SU-DHL-6 (cell line): ENCODE measurements around the gene CDNF.

Source experiments
- H2AFZ ChIP-seq: fragments of 200-600 bp; sonication (generic); 2 replicates; pipeline ENCODE4 v1.6.1; 2014; ENCODE audit warnings: low read depth, mild to moderate bottlenecking, moderate library complexity, mixed read lengths, antibody characterized with exemption, low read length; ENCODE audit not compliant: severe bottlenecking
- H3F3A ChIP-seq: fragments of 200-600 bp; shearing (Covaris generic); 2 replicates; pipeline ENCODE4 v1.6.0; 2016; ENCODE audit warnings: antibody characterized with exemption, mild to moderate bottlenecking; ENCODE audit not compliant: insufficient read depth
- H3K27ac ChIP-seq: fragments of 200-600 bp; sonication (generic); 2 replicates; pipeline ENCODE4 v1.5.1; 2016; ENCODE audit warnings: low read depth, mild to moderate bottlenecking, low read length, moderate library complexity, mixed read lengths
- H3K27me3 ChIP-seq: fragments of 200-600 bp; sonication (generic), shearing (Covaris generic); 2 replicates; pipeline ENCODE4 v1.6.0; 2014; ENCODE audit warnings: mild to moderate bottlenecking, low read length
- H3K36me3 ChIP-seq: fragments of 200-600 bp; sonication (generic); 2 replicates; pipeline ENCODE4 v1.6.1; 2014; ENCODE audit warnings: mild to moderate bottlenecking, low read length, mixed read lengths
- H3K4me2 ChIP-seq: fragments of 300-600, 200-600 bp; shearing (Covaris generic), sonication (generic); 2 replicates; pipeline ENCODE4 v1.6.0; 2014; ENCODE audit warnings: low read length, low read depth, mild to moderate bottlenecking; ENCODE audit not compliant: poor library complexity, severe bottlenecking
- H3K4me3 ChIP-seq: fragments of 200-600 bp; sonication (generic); 2 replicates; pipeline ENCODE4 v1.5.1; 2014; ENCODE audit warnings: antibody characterized with exemption, low read length, mild to moderate bottlenecking, mixed read lengths; ENCODE audit not compliant: insufficient read depth, poor library complexity, severe bottlenecking
- H3K79me2 ChIP-seq: fragments of 200-600 bp; sonication (generic); 2 replicates; pipeline ENCODE4 v1.6.1; 2014; ENCODE audit warnings: mild to moderate bottlenecking, low read length, moderate library complexity; ENCODE audit not compliant: insufficient read depth
- H3K9ac ChIP-seq: fragments of 200-600 bp; sonication (generic); 2 replicates; pipeline ENCODE4 v1.7.0; 2014; ENCODE audit warnings: mild to moderate bottlenecking, low read length
- H3K9me2 ChIP-seq: fragments of 200-600 bp; sonication (generic); replicated peaks from 2 replicates; pipeline ENCODE4 v1.6.1; 2014; ENCODE audit warnings: low read length; ENCODE audit not compliant: insufficient read depth
- H3K9me3 ChIP-seq: fragments of 200-600 bp; sonication (generic); 2 replicates; pipeline ENCODE4 v1.6.1; 2014; ENCODE audit warnings: low read length, mixed read lengths; ENCODE audit not compliant: insufficient read depth
- H4K20me1 ChIP-seq: fragments of 200-600 bp; sonication (generic); 2 replicates; pipeline ENCODE4 v1.6.1; 2014; ENCODE audit warnings: low read depth, mild to moderate bottlenecking, antibody characterized with exemption, low read length, moderate library complexity, mixed read lengths
- EZH2phosphoT487 ChIP-seq: fragments of 200-600 bp; sonication (generic), shearing (Covaris generic); conservative IDR thresholded peaks from 2 replicates; pipeline ENCODE4 v1.6.1; 2018; ENCODE audit warnings: mild to moderate bottlenecking, antibody characterized with exemption, low read length, moderate library complexity, mixed read lengths
- TF ChIP-seq, protein P1 (sequence below): fragments of 200-600 bp; sonication (generic); IDR thresholded peaks from one replicate; pipeline ENCODE4 v1.5.1; 2017; ENCODE audit warnings: antibody characterized with exemption, mild to moderate bottlenecking, low read length, moderate library complexity; ENCODE audit not compliant: insufficient read depth, poor library complexity, severe bottlenecking

CDNF gene

DNA sequence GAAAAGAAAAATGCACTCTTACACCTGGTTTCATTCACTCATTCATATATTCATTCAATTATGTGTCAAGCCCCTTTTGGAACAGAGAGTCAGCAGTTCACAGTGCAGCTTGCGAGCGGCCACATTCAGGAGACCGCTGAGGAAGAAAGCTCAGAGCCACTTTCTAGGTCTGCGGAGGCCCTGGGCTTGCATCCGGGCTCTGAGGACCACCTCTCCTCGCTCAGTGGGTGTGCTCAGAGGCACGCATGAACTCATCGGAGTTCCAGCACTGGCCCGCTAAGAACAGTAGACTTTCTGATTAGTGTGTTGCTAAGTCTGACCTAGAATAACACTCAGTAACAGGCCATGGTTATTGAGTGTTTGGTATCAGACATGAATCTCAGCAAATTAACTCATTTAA lies 61.3 kb downstream of the CDNF start:
- H3K9me3 ChIP-seq = no peaks in the 10 kb centered on the region
- H3K27me3 ChIP-seq = no peaks in the 10 kb centered on the region
- no peak overlapping the region for H3K27ac ChIP-seq
- H3F3A ChIP-seq = no peaks in the 10 kb centered on the region
- no peak for TF ChIP-seq EZH2phosphoT487
- TF ChIP-seq, protein P1, sequence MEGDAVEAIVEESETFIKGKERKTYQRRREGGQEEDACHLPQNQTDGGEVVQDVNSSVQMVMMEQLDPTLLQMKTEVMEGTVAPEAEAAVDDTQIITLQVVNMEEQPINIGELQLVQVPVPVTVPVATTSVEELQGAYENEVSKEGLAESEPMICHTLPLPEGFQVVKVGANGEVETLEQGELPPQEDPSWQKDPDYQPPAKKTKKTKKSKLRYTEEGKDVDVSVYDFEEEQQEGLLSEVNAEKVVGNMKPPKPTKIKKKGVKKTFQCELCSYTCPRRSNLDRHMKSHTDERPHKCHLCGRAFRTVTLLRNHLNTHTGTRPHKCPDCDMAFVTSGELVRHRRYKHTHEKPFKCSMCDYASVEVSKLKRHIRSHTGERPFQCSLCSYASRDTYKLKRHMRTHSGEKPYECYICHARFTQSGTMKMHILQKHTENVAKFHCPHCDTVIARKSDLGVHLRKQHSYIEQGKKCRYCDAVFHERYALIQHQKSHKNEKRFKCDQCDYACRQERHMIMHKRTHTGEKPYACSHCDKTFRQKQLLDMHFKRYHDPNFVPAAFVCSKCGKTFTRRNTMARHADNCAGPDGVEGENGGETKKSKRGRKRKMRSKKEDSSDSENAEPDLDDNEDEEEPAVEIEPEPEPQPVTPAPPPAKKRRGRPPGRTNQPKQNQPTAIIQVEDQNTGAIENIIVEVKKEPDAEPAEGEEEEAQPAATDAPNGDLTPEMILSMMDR = no peak
- no peak overlapping the region for H3K4me3 ChIP-seq
- no peak overlapping the region for H3K9ac ChIP-seq
- H3K36me3 ChIP-seq = no peaks in the 10 kb centered on the region
- no peak overlapping the region for H3K4me2 ChIP-seq
- no peak overlapping the region for H2AFZ ChIP-seq
- no peaks in the 10 kb centered on the region for H3K79me2 ChIP-seq
- no peaks in the 10 kb centered on the region for H3K9me2 ChIP-seq
- no peaks in the 10 kb centered on the region for H4K20me1 ChIP-seq

DNA sequence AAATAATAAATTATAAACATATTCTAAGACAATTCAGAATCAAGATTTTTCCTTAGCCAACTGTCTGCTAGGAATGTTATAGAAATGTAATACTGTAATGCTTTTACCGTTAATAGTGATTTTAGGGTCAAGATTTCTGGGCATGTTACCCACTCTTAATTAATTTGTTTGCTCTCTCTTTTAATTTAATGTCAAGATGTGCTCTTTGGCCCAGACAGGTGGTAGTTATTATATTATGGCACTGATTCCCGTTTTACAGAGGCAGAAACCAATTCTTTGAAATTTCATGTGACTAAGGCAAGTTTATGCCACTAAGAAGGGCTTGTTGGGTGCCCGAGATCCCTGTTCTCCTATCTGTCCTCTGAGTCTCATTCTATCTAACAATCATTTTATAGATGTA lies 62.2 kb downstream of the CDNF start:
- H3K9me2 ChIP-seq = no peaks in the 10 kb centered on the region
- H3K27me3 ChIP-seq = no peaks in the 10 kb centered on the region
- TF ChIP-seq EZH2phosphoT487 = no peak
- H3K79me2 ChIP-seq = no peaks in the 10 kb centered on the region
- no peak overlapping the region for H3K27ac ChIP-seq
- H3K4me3 ChIP-seq = no peak overlapping the region
- no peaks in the 10 kb centered on the region for H3K9me3 ChIP-seq
- H2AFZ ChIP-seq = no peak overlapping the region
- H3K4me2 ChIP-seq = no peak overlapping the region
- no peak overlapping the region for H3K9ac ChIP-seq
- no peaks in the 10 kb centered on the region for H4K20me1 ChIP-seq
- H3F3A ChIP-seq = no peaks in the 10 kb centered on the region
- H3K36me3 ChIP-seq = no peaks in the 10 kb centered on the region

DNA sequence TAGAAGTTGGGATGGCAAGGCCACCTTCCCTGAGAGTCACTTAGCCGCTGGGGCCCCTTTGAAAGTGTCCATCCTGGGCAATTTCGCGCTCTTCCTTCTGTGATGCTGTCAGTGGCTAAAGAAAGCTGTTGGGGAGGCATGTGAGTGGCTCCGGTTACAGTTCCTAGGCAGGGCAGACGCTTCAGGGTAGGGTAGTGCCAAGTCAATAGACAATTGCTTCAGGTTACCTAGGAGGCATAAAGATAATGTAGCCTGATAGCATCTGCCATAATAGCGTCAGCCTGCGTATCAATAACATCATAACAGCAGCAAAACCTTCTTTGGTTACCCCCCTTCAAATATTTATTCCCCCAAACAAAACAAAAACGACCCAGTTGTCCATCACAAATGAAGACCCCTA lies 63.0 kb downstream of the CDNF start, which contains the start of gene FAM107B:
Gene FAM107B, minus strand, starts transcription at position 101 of the 400 bp plus-strand sequence. CDS start 234 bp downstream, outside the sequence.
- Histone ChIP-seq H3K36me3 (no peaks in the 10 kb centered on the region), H3K4me2 (no peak within 1 kb of the TSS), H3K9me2 (no peaks in the 10 kb centered on the region), H3K9ac (no peak within 1 kb of the TSS), H3K79me2 (no peaks in the 10 kb centered on the region), H2AFZ (no peak within 1 kb of the TSS), H3K27me3 (no peaks in the 10 kb centered on the region), H3F3A (no peaks in the 10 kb centered on the region), H3K27ac (no peak within 1 kb of the TSS), H3K4me3 (no peak within 1 kb of the TSS), H4K20me1 (no peaks in the 10 kb centered on the region), H3K9me3 (no peaks in the 10 kb centered on the region)
- TF ChIP-seq, protein P1 = no peak
- TF ChIP-seq EZH2phosphoT487 = no peak

DNA sequence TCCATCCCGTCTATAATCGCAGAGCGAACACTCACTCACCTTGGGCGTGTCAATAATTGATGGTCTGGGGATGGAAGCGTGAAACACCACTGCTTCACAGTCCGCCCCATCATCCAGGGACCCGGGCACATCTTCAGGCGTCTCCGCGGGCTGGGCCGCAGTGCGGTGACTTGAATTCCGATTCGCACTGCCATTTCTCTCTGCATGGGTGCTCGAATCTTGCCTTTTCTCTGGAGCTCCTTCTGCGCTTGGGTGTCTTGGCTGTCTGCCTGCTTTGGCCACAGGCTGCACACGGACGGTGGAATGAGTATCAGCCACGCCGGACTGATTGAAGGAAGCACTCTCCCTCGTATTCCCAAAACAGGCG lies 63.6 kb downstream of the CDNF start:
- Histone ChIP-seq H2AFZ (no peak overlapping the region), H3K9ac (no peak overlapping the region), H3K9me3 (no peaks in the 10 kb centered on the region), H3F3A (no peaks in the 10 kb centered on the region), H3K27ac (no peak overlapping the region), H3K36me3 (no peaks in the 10 kb centered on the region), H4K20me1 (no peaks in the 10 kb centered on the region), H3K4me2 (no peak overlapping the region), H3K9me2 (no peaks in the 10 kb centered on the region), H3K27me3 (no peaks in the 10 kb centered on the region), H3K4me3 (no peak overlapping the region), H3K79me2 (no peaks in the 10 kb centered on the region)
- TF ChIP-seq, protein P1 = no peak
- TF ChIP-seq EZH2phosphoT487 = no peak
